Lower leg skin (tissue), 4 donors: Measurements from ENCODE around the gene PAN3. TPM values are rescaled to one million over a fixed set of nuclear protein-coding genes. Genes with fewer than 3 reads are reported as not detected.
A peak's percentile ranks its signal among the peaks of the same experiment; 100 is the strongest.
"Not testable (repeated sequence)": the region's sequence is repeated elsewhere in the genome, so short reads cannot be mapped to it uniquely, and the experiment has no call there.

Source experiments
- DNase-seq, 2 donors: peaks; one replicate each; pipeline ENCODE4 v3.0.0-alpha.2; 2019; ENCODE audit warnings: low spot score in 2 of 2
- H3K4me3 ChIP-seq: fragments of 200-600 bp; sonication (generic); 2 replicates; pipeline ENCODE4 v1.5.1; 2017; ENCODE audit warnings: mild to moderate bottlenecking, low read depth; ENCODE audit not compliant: poor library complexity, severe bottlenecking
- CTCF ChIP-seq, 3 donors: fragments of 450-650 bp; IDR thresholded peaks; one replicate each; pipeline ENCODE4 v1.5.1; 2016; ENCODE audit warnings: antibody characterized with exemption in 3 of 3, mild to moderate bottlenecking in 3 of 3, moderate library complexity in 2 of 3
- POLR2A ChIP-seq, 2 donors: fragments of 450-650 bp; IDR thresholded peaks; one replicate each; pipeline ENCODE4 v1.6.1; 2016 to 2017; ENCODE audit warnings: antibody characterized with exemption in 2 of 2, mild to moderate bottlenecking in 1 of 2, moderate library complexity in 1 of 2
- WGBS, 2 donors: methylation state at CpG; one replicate each; pipeline ENCODE4 v1.1.5; 2018; 5-methylcytosine and 5-hydroxymethylcytosine counted together
- intact Hi-C: fragments of 100-400 bp; cut with DNase I; formaldehyde crosslinking; loops from one replicate; pipeline ENCODE4 v1.15.0; 2023; ENCODE audit warnings: low total_unique reads
- total RNA-seq, 4 donors: library from RNA; depleted of rRNA; stranded (reverse); fragments of >200 nt; gene quantifications; one replicate each; pipeline ENCODE4 v1.1.0, GENCODE V29; 2016

The PAN3 gene
- total RNA-seq, 4 donors from 2014 or later: 32.2 to 57.7 (median 46.9) TPM

DNA sequence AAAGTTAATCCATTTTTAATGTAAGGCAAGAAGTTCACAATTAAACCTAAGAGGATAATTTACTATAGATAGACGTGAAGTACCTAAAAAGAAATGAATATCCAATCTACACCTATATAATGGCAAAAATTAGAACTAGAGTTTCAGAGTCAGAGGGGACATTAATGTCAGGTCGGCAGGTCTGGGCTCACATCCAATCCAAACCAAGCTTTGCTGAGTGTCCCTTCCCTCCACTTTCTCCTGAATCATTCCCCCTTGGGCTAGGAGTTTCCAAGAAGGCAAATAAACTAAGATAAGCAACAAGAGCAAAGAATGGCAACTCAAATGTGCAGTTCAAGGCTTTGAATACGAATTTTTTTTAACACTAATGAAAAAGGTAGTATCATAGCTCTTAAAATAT, 40.8 kb upstream of the PAN3 start:
- no peak for TF ChIP-seq CTCF (IDR thresholded peaks at IDR 0.05)
- no peak for TF ChIP-seq POLR2A (IDR thresholded peaks at IDR 0.05)
- no peak overlapping the region for H3K4me3 ChIP-seq
- 53 to 67% methylated on average over 3 of the region's 3 CpGs for WGBS, 2 donors
- no peak for DNase-seq
- intact Hi-C loops: no loop called here

DNA sequence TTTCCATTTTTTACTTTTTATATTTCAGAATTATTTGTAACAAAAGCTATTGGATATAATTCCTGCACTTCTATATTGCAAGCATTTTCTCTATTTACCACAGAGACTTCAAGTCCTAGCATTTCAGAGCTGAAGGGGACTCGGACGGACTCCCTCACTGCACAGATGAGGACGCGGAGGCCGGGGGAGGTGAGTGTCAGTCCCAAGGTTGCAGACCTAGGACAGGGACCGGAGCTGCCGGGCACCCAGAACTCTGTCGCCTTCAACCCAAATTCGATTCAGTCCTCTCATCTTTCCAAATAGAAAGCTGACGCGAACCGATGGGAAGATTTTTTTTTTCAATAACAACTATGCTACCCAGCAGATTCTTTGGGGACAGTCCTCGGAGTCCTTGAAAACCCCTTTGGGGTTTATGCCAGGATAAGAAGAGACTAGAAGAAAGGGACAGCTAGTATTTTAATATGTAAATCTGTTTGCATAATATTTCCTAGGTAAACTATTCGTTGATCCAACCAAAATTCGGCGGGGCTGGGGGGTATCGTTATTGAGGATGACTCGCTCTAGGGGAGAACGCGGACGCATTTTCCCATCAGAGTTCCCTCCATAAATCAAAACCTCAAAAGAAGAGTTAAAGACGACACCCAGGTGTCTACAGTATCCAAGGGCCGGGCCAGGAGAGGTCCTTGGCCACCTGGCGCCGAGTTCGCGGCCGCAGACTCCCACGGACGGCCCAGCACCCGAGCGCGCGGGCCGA, 38.8 kb upstream of the PAN3 start:
- peak overlapping the region; percentile 19 for H3K4me3 ChIP-seq
- DNase-seq: no peak
- WGBS, 2 donors: 16 to 19% methylated on average over 24 to 35 of the region's 35 CpGs
- intact Hi-C loops: no loop called here
- no peak for TF ChIP-seq CTCF (IDR thresholded peaks at IDR 0.05)
- no peak for TF ChIP-seq POLR2A (IDR thresholded peaks at IDR 0.05)

- intact Hi-C loops: no loop called here
- DNase-seq: peak in 1 of 2 donors; percentile 85
- TF ChIP-seq POLR2A (IDR thresholded peaks at IDR 0.05) (no peak), CTCF (IDR thresholded peaks at IDR 0.05) (no peak)
- peak within 1 kb of the TSS; percentile 19 for H3K4me3 ChIP-seq
- WGBS, 2 donors: 2 to 3% methylated on average over 51 to 54 of the region's 106 CpGs
Observed at GRCh38 chr13:28100150-28101121, 37.9 kb upstream of the PAN3 start, which contains the start of gene FLT3. Gene FLT3, minus strand, starts transcription at chr13:28100576. Its CDS starts 66 bp downstream, at chr13:28100510.

GRCh38 chr13:28101886-28102285, 36.5 kb upstream of the PAN3 start:
- intact Hi-C loops, DNase-seq, H3K4me3 ChIP-seq: not testable (repeated sequence)
- 88 to 89% methylated on average over 4 of the region's 4 CpGs for WGBS, 2 donors

DNA sequence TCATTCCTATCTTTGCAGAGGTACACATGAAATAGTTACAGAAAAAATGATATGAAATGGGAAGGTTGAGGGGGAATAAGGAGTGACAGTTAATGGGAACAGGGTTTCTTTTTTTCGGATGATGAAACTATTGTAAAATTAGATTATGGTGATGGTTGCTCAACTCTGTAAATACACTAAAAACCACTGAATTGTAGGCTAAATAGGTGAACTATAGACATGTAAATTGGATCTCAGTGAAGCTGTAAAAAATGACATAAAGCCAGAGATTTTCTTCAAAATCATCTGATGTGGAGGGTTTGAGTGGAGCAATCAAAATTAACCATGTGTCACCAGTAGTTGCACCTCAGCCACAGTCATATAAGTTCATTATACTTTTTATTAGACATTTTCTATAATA, 31.4 kb upstream of the PAN3 start:
- DNase-seq: no peak
- no peak for TF ChIP-seq POLR2A (IDR thresholded peaks at IDR 0.05)
- TF ChIP-seq CTCF (IDR thresholded peaks at IDR 0.05): no peak
- intact Hi-C loops: no loop called here

GRCh38 chr13:28110414-28110813, 27.9 kb upstream of the PAN3 start:
- 80% methylated on average over 3 of the region's 3 CpGs for WGBS, 2 donors
- no peak overlapping the region for H3K4me3 ChIP-seq
- DNase-seq: no peak
- intact Hi-C loops: no loop called here
- no peak for TF ChIP-seq CTCF (IDR thresholded peaks at IDR 0.05)
- TF ChIP-seq POLR2A (IDR thresholded peaks at IDR 0.05): no peak

More for the DNA sequence above, 31.4 kb upstream of the PAN3 start:
- no peak overlapping the region for H3K4me3 ChIP-seq
- WGBS, 2 donors: 64 to 84% methylated on average over 1 of the region's 1 CpG
